ENCODE measurements around the gene SSC5D.
A peak's percentile ranks its signal among the peaks of the same experiment; 100 is the strongest.

The SSC5D gene

DNA sequence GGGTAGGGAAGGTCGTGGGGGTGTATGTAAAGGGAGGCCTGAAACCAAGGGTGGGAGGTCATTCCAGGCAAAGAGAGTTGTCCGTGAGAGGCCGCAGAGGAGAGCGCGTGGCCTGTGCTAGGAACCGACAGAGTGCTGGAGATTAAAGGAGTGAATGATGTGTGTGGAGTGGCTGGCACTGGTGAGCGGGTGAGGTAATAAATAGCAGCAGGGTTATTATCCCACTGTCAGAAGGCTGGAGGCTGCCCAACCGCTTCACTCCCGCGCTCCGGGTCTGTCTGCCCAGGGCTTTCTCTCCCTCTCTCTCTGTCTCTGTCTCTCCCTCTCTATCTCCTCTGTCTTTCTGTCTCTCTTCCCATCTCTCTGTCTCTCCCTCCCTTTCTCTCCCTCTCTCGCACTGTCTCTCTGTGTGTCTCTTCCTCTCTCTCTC, 75.0 kb downstream of the SSC5D start:
- Histone ChIP-seq H3K4me3 (ENCODE audit: low read depth, low read length) (no peak overlapping the region), H3K27ac (peak overlapping the region; percentile 28; the same call in 1 of the 2 replicates), H3K9me3 (ENCODE audit: severe bottlenecking) (no peaks in the 10 kb centered on the region), H3K36me3 (no peaks in the 10 kb centered on the region), H3K27me3 (ENCODE audit: insufficient read depth, low read depth, severe bottlenecking) (no peaks in the 10 kb centered on the region)
- DNase-seq = peak; percentile 70
- TF ChIP-seq, protein P1, sequence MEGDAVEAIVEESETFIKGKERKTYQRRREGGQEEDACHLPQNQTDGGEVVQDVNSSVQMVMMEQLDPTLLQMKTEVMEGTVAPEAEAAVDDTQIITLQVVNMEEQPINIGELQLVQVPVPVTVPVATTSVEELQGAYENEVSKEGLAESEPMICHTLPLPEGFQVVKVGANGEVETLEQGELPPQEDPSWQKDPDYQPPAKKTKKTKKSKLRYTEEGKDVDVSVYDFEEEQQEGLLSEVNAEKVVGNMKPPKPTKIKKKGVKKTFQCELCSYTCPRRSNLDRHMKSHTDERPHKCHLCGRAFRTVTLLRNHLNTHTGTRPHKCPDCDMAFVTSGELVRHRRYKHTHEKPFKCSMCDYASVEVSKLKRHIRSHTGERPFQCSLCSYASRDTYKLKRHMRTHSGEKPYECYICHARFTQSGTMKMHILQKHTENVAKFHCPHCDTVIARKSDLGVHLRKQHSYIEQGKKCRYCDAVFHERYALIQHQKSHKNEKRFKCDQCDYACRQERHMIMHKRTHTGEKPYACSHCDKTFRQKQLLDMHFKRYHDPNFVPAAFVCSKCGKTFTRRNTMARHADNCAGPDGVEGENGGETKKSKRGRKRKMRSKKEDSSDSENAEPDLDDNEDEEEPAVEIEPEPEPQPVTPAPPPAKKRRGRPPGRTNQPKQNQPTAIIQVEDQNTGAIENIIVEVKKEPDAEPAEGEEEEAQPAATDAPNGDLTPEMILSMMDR (IDR thresholded peaks at IDR 0.05; ENCODE audit: low read depth, low read length) = no peak

DNA sequence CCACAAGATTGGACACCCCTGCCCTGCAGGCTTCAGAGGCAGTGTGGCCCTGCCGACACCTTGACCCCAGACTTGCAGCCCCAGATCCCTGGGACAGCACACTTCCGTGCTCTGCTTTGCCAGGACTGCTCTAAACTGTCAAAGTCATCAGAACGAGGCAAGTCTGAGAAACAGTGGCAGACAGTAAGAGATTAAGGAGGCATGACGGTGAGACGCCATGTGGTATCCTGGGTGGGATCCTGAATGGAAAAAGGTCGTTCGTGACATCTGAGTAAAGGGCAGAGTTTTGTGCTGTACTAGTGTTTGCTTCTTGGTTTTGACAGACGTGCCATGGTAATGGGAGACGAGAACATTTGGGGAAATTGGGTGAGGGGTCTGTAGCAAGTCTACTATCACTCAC, 78.6 kb downstream of the SSC5D start:
- H3K9me3 ChIP-seq (ENCODE audit: severe bottlenecking) = no peaks in the 10 kb centered on the region
- TF ChIP-seq, protein P1 (IDR thresholded peaks at IDR 0.05; ENCODE audit: low read depth, low read length) = no peak
- no peaks in the 10 kb centered on the region for H3K27me3 ChIP-seq (ENCODE audit: insufficient read depth, low read depth, severe bottlenecking)
- no peak for DNase-seq
- H3K27ac ChIP-seq = no peak overlapping the region
- H3K36me3 ChIP-seq = no peaks in the 10 kb centered on the region
- H3K4me3 ChIP-seq (ENCODE audit: low read depth, low read length) = no peak overlapping the region

DNA sequence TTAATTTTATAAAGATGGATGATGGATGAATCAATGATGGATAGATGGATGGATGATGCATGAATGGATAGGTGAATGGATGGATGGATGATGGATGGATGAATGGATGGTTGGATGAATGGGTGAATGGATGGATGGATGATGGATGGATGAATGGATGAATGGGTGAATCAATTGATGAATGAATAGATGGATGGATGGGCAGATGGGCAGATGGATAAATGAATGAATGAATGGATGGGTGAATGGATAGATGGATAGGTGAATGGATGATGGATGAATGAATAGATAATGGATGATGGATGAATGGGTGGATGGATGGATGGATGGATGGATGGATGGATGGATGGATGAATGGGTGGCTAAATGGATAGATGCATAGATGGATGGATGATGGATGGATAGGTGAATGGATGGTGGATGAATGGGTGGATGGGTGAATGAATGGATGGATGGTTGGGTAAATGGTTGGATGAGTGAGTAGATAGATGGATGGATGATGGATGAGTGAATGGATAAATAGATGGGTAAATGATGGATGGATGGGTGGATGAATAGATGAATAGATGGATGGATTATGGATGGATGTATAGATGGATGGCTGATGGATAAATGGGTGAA, 79.6 kb downstream of the SSC5D start:
- H3K4me3 ChIP-seq (ENCODE audit: low read depth, low read length) = no peak overlapping the region
- DNase-seq = no peak
- H3K27me3 ChIP-seq (ENCODE audit: insufficient read depth, low read depth, severe bottlenecking) = no peaks in the 10 kb centered on the region
- H3K36me3 ChIP-seq = no peaks in the 10 kb centered on the region
- no peak overlapping the region for H3K27ac ChIP-seq
- TF ChIP-seq, protein P1 (IDR thresholded peaks at IDR 0.05; ENCODE audit: low read depth, low read length) = no peak
- no peaks in the 10 kb centered on the region for H3K9me3 ChIP-seq (ENCODE audit: severe bottlenecking)
